ENCODE results near the gene CARHSP1.
"Not testable (repeated sequence)": the region's sequence is repeated elsewhere in the genome, so short reads cannot be mapped to it uniquely, and the experiment has no call there.

CARHSP1 gene

GRCh38 chr16:8882041-8882617, 13.3 kb upstream of the CARHSP1 start, which contains the start of gene LITAFD:
Gene LITAFD (plus strand): TSS chr16:8882351. CDS start chr16:8884356, 2,005 bp downstream.
- Histone ChIP-seq H3K4me3 (ENCODE audit: extremely low read depth, insufficient read depth, low read length, poor library complexity, severe bottlenecking) (no peak within 1 kb of the TSS), H3K9me3 (ENCODE audit: control insufficient read depth, low read length) (no peaks in the 10 kb centered on the region), H3K36me3 (ENCODE audit: control insufficient read depth, insufficient read depth, low read length) (peaks cover under 1% of the 10 kb centered on the region), H3K4me1 (ENCODE audit: control insufficient read depth, insufficient read depth, low read length, poor library complexity, severe bottlenecking) (peaks cover 31% of the 10 kb centered on the region), H3K27ac (ENCODE audit: low read depth, low read length, severe bottlenecking) (no peak within 1 kb of the TSS)
- 75 to 87% methylated on average over 6 of the region's 10 CpGs for WGBS, 2 experiments (ENCODE audit: insufficient coverage in 2 of 2)

- Histone ChIP-seq H3K36me3 (ENCODE audit: control insufficient read depth, insufficient read depth, low read length) (no peaks in the 10 kb centered on the region), H3K4me3 (ENCODE audit: extremely low read depth, insufficient read depth, low read length, poor library complexity, severe bottlenecking) (no peak overlapping the region), H3K4me1 (ENCODE audit: control insufficient read depth, insufficient read depth, low read length, poor library complexity, severe bottlenecking) (peaks cover 20% of the 10 kb centered on the region), H3K9me3 (ENCODE audit: control insufficient read depth, low read length) (no peaks in the 10 kb centered on the region), H3K27ac (ENCODE audit: low read depth, low read length, severe bottlenecking) (no peak overlapping the region)
- 87 to 96% methylated on average over 6 to 7 of the region's 8 CpGs for WGBS, 2 experiments (ENCODE audit: insufficient coverage in 2 of 2)
Measured at GRCh38 chr16:8880839-8881510, 12.2 kb upstream of the CARHSP1 start.

- WGBS, 2 experiments (ENCODE audit: insufficient coverage in 2 of 2) = 87 to 100% methylated on average over 3 to 4 of the region's 6 CpGs
- Histone ChIP-seq H3K9me3 (ENCODE audit: control insufficient read depth, low read length) (no peaks in the 10 kb centered on the region), H3K27ac (ENCODE audit: low read depth, low read length, severe bottlenecking) (peak overlapping the region; percentile 43), H3K4me3 (ENCODE audit: extremely low read depth, insufficient read depth, low read length, poor library complexity, severe bottlenecking) (no peak overlapping the region), H3K4me1 (ENCODE audit: control insufficient read depth, insufficient read depth, low read length, poor library complexity, severe bottlenecking) (peaks cover 11% of the 10 kb centered on the region), H3K36me3 (ENCODE audit: control insufficient read depth, insufficient read depth, low read length) (no peaks in the 10 kb centered on the region)
Measured at GRCh38 chr16:8878523-8878911, 9.7 kb upstream of the CARHSP1 start.

GRCh38 chr16:8877894-8878522, 9.2 kb upstream of the CARHSP1 start:
- Histone ChIP-seq H3K4me1 (ENCODE audit: control insufficient read depth, insufficient read depth, low read length, poor library complexity, severe bottlenecking) (peaks cover 11% of the 10 kb centered on the region), H3K9me3 (ENCODE audit: control insufficient read depth, low read length) (no peaks in the 10 kb centered on the region), H3K27ac (ENCODE audit: low read depth, low read length, severe bottlenecking) (no peak overlapping the region), H3K36me3 (ENCODE audit: control insufficient read depth, insufficient read depth, low read length) (no peaks in the 10 kb centered on the region), H3K4me3 (ENCODE audit: extremely low read depth, insufficient read depth, low read length, poor library complexity, severe bottlenecking) (no peak overlapping the region)
- 96 to 100% methylated on average over 3 to 5 of the region's 8 CpGs for WGBS, 2 experiments (ENCODE audit: insufficient coverage in 2 of 2)

GRCh38 chr16:8875317-8875716, 6.5 kb upstream of the CARHSP1 start:
- H3K9me3 ChIP-seq (ENCODE audit: control insufficient read depth, low read length); H3K36me3 ChIP-seq (ENCODE audit: control insufficient read depth, insufficient read depth, low read length); H3K4me3 ChIP-seq (ENCODE audit: extremely low read depth, insufficient read depth, low read length, poor library complexity, severe bottlenecking); H3K27ac ChIP-seq (ENCODE audit: low read depth, low read length, severe bottlenecking): not testable (repeated sequence)
- WGBS, 2 experiments (ENCODE audit: insufficient coverage in 2 of 2) = 82 to 83% methylated on average over 6 to 7 of the region's 7 CpGs
- H3K4me1 ChIP-seq (ENCODE audit: control insufficient read depth, insufficient read depth, low read length, poor library complexity, severe bottlenecking) = peaks cover 11% of the 10 kb centered on the region

- WGBS, 2 experiments (ENCODE audit: insufficient coverage in 2 of 2) = 89 to 96% methylated on average over 4 to 6 of the region's 6 CpGs
- Histone ChIP-seq H3K4me1 (ENCODE audit: control insufficient read depth, insufficient read depth, low read length, poor library complexity, severe bottlenecking) (peaks cover 15% of the 10 kb centered on the region), H3K9me3 (ENCODE audit: control insufficient read depth, low read length) (no peaks in the 10 kb centered on the region), H3K36me3 (ENCODE audit: control insufficient read depth, insufficient read depth, low read length) (no peaks in the 10 kb centered on the region), H3K27ac (ENCODE audit: low read depth, low read length, severe bottlenecking) (no peak overlapping the region), H3K4me3 (ENCODE audit: extremely low read depth, insufficient read depth, low read length, poor library complexity, severe bottlenecking) (no peak overlapping the region)
Measured at GRCh38 chr16:8874388-8874787, 5.6 kb upstream of the CARHSP1 start.

GRCh38 chr16:8873866-8874195, 5.0 kb upstream of the CARHSP1 start:
- H3K4me3 ChIP-seq (ENCODE audit: extremely low read depth, insufficient read depth, low read length, poor library complexity, severe bottlenecking); H3K36me3 ChIP-seq (ENCODE audit: control insufficient read depth, insufficient read depth, low read length); H3K27ac ChIP-seq (ENCODE audit: low read depth, low read length, severe bottlenecking); H3K9me3 ChIP-seq (ENCODE audit: control insufficient read depth, low read length): not testable (repeated sequence)
- peaks cover 16% of the 10 kb centered on the region for H3K4me1 ChIP-seq (ENCODE audit: control insufficient read depth, insufficient read depth, low read length, poor library complexity, severe bottlenecking)
- 92 to 95% methylated on average over 4 to 6 of the region's 7 CpGs for WGBS, 2 experiments (ENCODE audit: insufficient coverage in 2 of 2)

GRCh38 chr16:8872967-8873865, 4.4 kb upstream of the CARHSP1 start:
- H3K36me3 ChIP-seq (ENCODE audit: control insufficient read depth, insufficient read depth, low read length) = no peaks in the 10 kb centered on the region
- H3K9me3 ChIP-seq (ENCODE audit: control insufficient read depth, low read length) = no peaks in the 10 kb centered on the region
- H3K27ac ChIP-seq (ENCODE audit: low read depth, low read length, severe bottlenecking) = no peak overlapping the region
- peaks cover 11% of the 10 kb centered on the region for H3K4me1 ChIP-seq (ENCODE audit: control insufficient read depth, insufficient read depth, low read length, poor library complexity, severe bottlenecking)
- 85 to 90% methylated on average over 17 to 19 of the region's 22 CpGs for WGBS, 2 experiments (ENCODE audit: insufficient coverage in 2 of 2)
- no peak overlapping the region for H3K4me3 ChIP-seq (ENCODE audit: extremely low read depth, insufficient read depth, low read length, poor library complexity, severe bottlenecking)

- Histone ChIP-seq H3K36me3 (ENCODE audit: control insufficient read depth, insufficient read depth, low read length) (no peaks in the 10 kb centered on the region), H3K27ac (ENCODE audit: low read depth, low read length, severe bottlenecking) (no peak overlapping the region), H3K9me3 (ENCODE audit: control insufficient read depth, low read length) (no peaks in the 10 kb centered on the region), H3K4me1 (ENCODE audit: control insufficient read depth, insufficient read depth, low read length, poor library complexity, severe bottlenecking) (peaks cover 5% of the 10 kb centered on the region), H3K4me3 (ENCODE audit: extremely low read depth, insufficient read depth, low read length, poor library complexity, severe bottlenecking) (no peak overlapping the region)
- WGBS, 2 experiments (ENCODE audit: insufficient coverage in 2 of 2) = 92 to 94% methylated on average over 5 of the region's 5 CpGs
Measured at GRCh38 chr16:8872071-8872470, 3.3 kb upstream of the CARHSP1 start.

- H3K36me3 ChIP-seq (ENCODE audit: control insufficient read depth, insufficient read depth, low read length); H3K4me3 ChIP-seq (ENCODE audit: extremely low read depth, insufficient read depth, low read length, poor library complexity, severe bottlenecking); H3K27ac ChIP-seq (ENCODE audit: low read depth, low read length, severe bottlenecking); H3K9me3 ChIP-seq (ENCODE audit: control insufficient read depth, low read length): not testable (repeated sequence)
- H3K4me1 ChIP-seq (ENCODE audit: control insufficient read depth, insufficient read depth, low read length, poor library complexity, severe bottlenecking) = peaks cover 14% of the 10 kb centered on the region
- WGBS, 2 experiments (ENCODE audit: insufficient coverage in 2 of 2) = 89 to 92% methylated on average over 10 of the region's 10 CpGs
Measured at GRCh38 chr16:8869988-8870241, 1.1 kb upstream of the CARHSP1 start.
